Stimulated activated CD8-positive, alpha-beta memory T cell treated with anti-CD3 and anti-CD28 coated beads, Interleukin-4, amount 100 ng/mL, for 1 hour (primary cell): ENCODE measurements around the gene TOE1.

ENCODE experiments used
- DNase-seq, 2 donors: peaks; one replicate each; pipeline ENCODE4 v3.0.0-alpha.2; 2020; ENCODE audit warnings: low read depth in 2 of 2, low spot score in 1 of 2

Gene TOE1

GRCh38 chr1:45326627-45327623 is 13.0 kb upstream of the TOE1 start, which contains the start of gene HPDL:
Gene HPDL, plus strand, starts transcription at chr1:45326895. Its CDS starts 254 bp downstream, at chr1:45327149.
- peak; percentile 21 to 23 for DNase-seq

- DNase-seq = no peak
These were observed 12.1 kb upstream of the TOE1 start for GRCh38 chr1:45327644-45328515.

- no peak for DNase-seq
These were observed 11.3 kb upstream of the TOE1 start for GRCh38 chr1:45328680-45329079.

- DNase-seq = no peak
These were observed 10.5 kb upstream of the TOE1 start for GRCh38 chr1:45329445-45329844.

- DNase-seq = no peak
These were observed 8.3 kb upstream of the TOE1 start for GRCh38 chr1:45331436-45332345.

GRCh38 chr1:45332346-45332720 is 7.6 kb upstream of the TOE1 start:
- no peak for DNase-seq

- DNase-seq = no peak
These were observed 5.4 kb upstream of the TOE1 start for GRCh38 chr1:45334308-45335245.

GRCh38 chr1:45335855-45336324 is 4.1 kb upstream of the TOE1 start:
- no peak for DNase-seq

GRCh38 chr1:45337630-45338325 is 2.2 kb upstream of the TOE1 start:
- no peak for DNase-seq

GRCh38 chr1:45340816-45341466 is 971 bp downstream of the TOE1 start:
- no peak for DNase-seq

- DNase-seq = no peak
These were observed 4.5 kb downstream of the TOE1 start for GRCh38 chr1:45344499-45344898.

GRCh38 chr1:45345014-45345413 is 5.0 kb downstream of the TOE1 start:
- no peak for DNase-seq

- no peak for DNase-seq
These were observed 6.5 kb downstream of the TOE1 start for GRCh38 chr1:45346473-45346872.

- no peak for DNase-seq
These were observed 8.1 kb downstream of the TOE1 start for GRCh38 chr1:45348020-45348419.

GRCh38 chr1:45348609-45348965 is 8.6 kb downstream of the TOE1 start:
- DNase-seq = no peak

GRCh38 chr1:45348966-45349677 is 9.2 kb downstream of the TOE1 start:
- DNase-seq = no peak

- DNase-seq = no peak
These were observed 11.5 kb downstream of the TOE1 start for GRCh38 chr1:45351508-45351907.

- DNase-seq = no peak
These were observed 13.7 kb downstream of the TOE1 start for GRCh38 chr1:45353685-45354084.
